K562 (cell line): ENCODE results near the gene DMGDH. TPM values are rescaled to one million over a fixed set of nuclear protein-coding genes. Genes with fewer than 3 reads are reported as not detected.

Experiments used
- CHD7 ChIP-seq: fragments of 200-600 bp; sonication (generic); IDR thresholded peaks from one replicate; pipeline ENCODE4 v1.6.1; 2012; ENCODE audit warnings: mild to moderate bottlenecking, low read depth, low read length, inconsistent platforms
- FOXP1 ChIP-seq: sonication (generic); formaldehyde crosslinking; IDR thresholded peaks from 2 replicates; pipeline ENCODE4 v1.8.0; 2022; ENCODE audit warnings: mild to moderate bottlenecking, missing genetic modification reagents
- HMBOX1 ChIP-seq: sonication (generic); IDR thresholded peaks from 2 replicates; pipeline ENCODE4 v1.6.1; 2016
- HMGN3 ChIP-seq: IDR thresholded peaks from 2 replicates; pipeline ENCODE4 v1.6.1; 2011; ENCODE audit warnings: borderline replicate concordance, low read depth, mild to moderate bottlenecking, mixed read lengths, low read length; ENCODE audit not compliant: insufficient read length; ENCODE audit errors: extremely low read depth
- KDM1A ChIP-seq, 2 experiments: fragments of 450-650 bp; IDR thresholded peaks; 2 replicates each; pipeline ENCODE4 v1.6.1; 2016; ENCODE audit warnings: mild to moderate bottlenecking in 2 of 2
- NFE2 ChIP-seq: IDR thresholded peaks from 2 replicates; pipeline ENCODE4 v1.6.1; 2014; ENCODE audit warnings: antibody characterized with exemption, low read depth
- PHF8 ChIP-seq: fragments of 200-600 bp; sonication (generic); IDR thresholded peaks from 2 replicates; pipeline ENCODE4 v1.6.1; 2012; ENCODE audit warnings: mixed run types, mild to moderate bottlenecking, inconsistent platforms, low read length, moderate library complexity, borderline replicate concordance
- PRMT5 ChIP-seq: sonication (generic); formaldehyde crosslinking; IDR thresholded peaks from 2 replicates; pipeline ENCODE4 v1.5.0; 2020; ENCODE audit warnings: missing genetic modification reagents
- RBBP5 ChIP-seq: fragments of 200-600 bp; sonication (generic); IDR thresholded peaks from 2 replicates; pipeline ENCODE4 v1.6.1; 2012; ENCODE audit warnings: borderline replicate concordance, mild to moderate bottlenecking, low read length, control low read depth, inconsistent platforms; ENCODE audit not compliant: insufficient read depth, poor library complexity, severe bottlenecking
- RBM25 ChIP-seq: fragments of 200-400 bp; formaldehyde crosslinking; IDR thresholded peaks from 2 replicates; pipeline ENCODE4 v1.6.1; 2018; ENCODE audit warnings: low read length, low read depth, moderate library complexity; ENCODE audit not compliant: severe bottlenecking
- SMARCE1 ChIP-seq: fragments of 450-650 bp; IDR thresholded peaks from 2 replicates; pipeline ENCODE4 v1.7.1; 2016; ENCODE audit warnings: mild to moderate bottlenecking
- ZBTB12 ChIP-seq: fragments of 250-450 bp; sonication (Bioruptor Pico); IDR thresholded peaks from 2 replicates; pipeline ENCODE4 v1.4.0; 2020
- ZKSCAN8 ChIP-seq: fragments of 200-800 bp; sonication (Bioruptor generic); IDR thresholded peaks from 2 replicates; pipeline ENCODE4 v1.6.1; 2016; ENCODE audit warnings: missing genetic modification characterization, missing compliant biosample characterization
- ZNF24 ChIP-seq: fragments of 450-650 bp; IDR thresholded peaks from 2 replicates; pipeline ENCODE4 v1.6.1; 2016
- ZNF655 ChIP-seq: fragments of 250-450 bp; sonication (Bioruptor Pico); IDR thresholded peaks from 2 replicates; pipeline ENCODE4 v1.5.0; 2021
- polyA plus RNA-seq, 8 experiments: library from polyadenylated mRNA; depleted of rRNA in 4 of 8; stranded (reverse) in 5 of 8; unstranded in 3 of 8; fragments of >200 nt; fragmentation: Nextera tagmentation in 2 of 8; fragmentation: Illumina TruSeq in 1 of 8; extraction: Ambion mirVana in 2 of 8; extraction: Trizol in 1 of 8; gene quantifications; 2 replicates each; pipeline versions ENCODE4 v1.2.1 to v1.2.3, GENCODE V29; 2011 to 2014; ENCODE audit warnings: inconsistent platforms in 1 of 8, missing spikeins in 1 of 8
- total RNA-seq, 7 experiments: library from RNA; depleted of rRNA in 6 of 7; stranded (reverse); fragments of >200 nt in 6 of 7; fragmentation: Illumina TruSeq in 2 of 7; extraction: Trizol in 2 of 7; gene quantifications; 2 replicates each; pipeline versions ENCODE4 v1.2.1 to v1.2.3, GENCODE V29; 2011 to 2021; ENCODE audit warnings: low replicate concordance in 1 of 7

The DMGDH gene
- total and polyA plus RNA-seq, 9 of the 15 experiments (the other 6 are each of a cell fraction or from before 2014, with no cell fraction given) = 0.13 to 0.58 TPM; not detected in 7

GRCh38 chr5:79088507-79088906 is 19.0 kb upstream of the DMGDH start (continued):
- TF ChIP-seq CHD7 (no peak), KDM1A (IDR thresholded peaks at IDR 0.05) (no peak), ZKSCAN8 (CRISPR knock-in tag) (no peak), RBBP5 (no peak), ZNF655 (CRISPR knock-in tag) (no peak), NFE2 (no peak), RBM25 (no peak), HMGN3 (no peak), ZBTB12 (no peak), ZNF24 (no peak), SMARCE1 (no peak), FOXP1 (CRISPR knock-in tag) (no peak), HMBOX1 (no peak), PHF8 (no peak), PRMT5 (CRISPR knock-in tag) (no peak)
